NCI-H345 (cell line): ENCODE measurements around the gene CPPED1.

Experiments
- DNase-seq: peaks from one replicate; lab custom pipeline; 2025; lab: John Stamatoyannopoulos, UW

CPPED1 gene

GRCh38 chr16:12649356-12649755, 154.3 kb downstream of the CPPED1 start:
- DNase-seq: no peak

GRCh38 chr16:12646490-12647274, 157.0 kb downstream of the CPPED1 start:
- DNase-seq: no peak

GRCh38 chr16:12646098-12646489, 157.6 kb downstream of the CPPED1 start:
- no peak for DNase-seq

GRCh38 chr16:12643034-12643455, 160.6 kb downstream of the CPPED1 start:
- no peak for DNase-seq

GRCh38 chr16:12639044-12639443, 164.6 kb downstream of the CPPED1 start:
- no peak for DNase-seq

GRCh38 chr16:12637002-12637401, 166.7 kb downstream of the CPPED1 start:
- no peak for DNase-seq

GRCh38 chr16:12629271-12629670, 174.4 kb downstream of the CPPED1 start:
- no peak for DNase-seq

- DNase-seq: no peak
These were observed 175.2 kb downstream of the CPPED1 start for GRCh38 chr16:12628536-12628935.

GRCh38 chr16:12627394-12627793, 176.3 kb downstream of the CPPED1 start:
- DNase-seq: no peak

GRCh38 chr16:12626411-12626810, 177.3 kb downstream of the CPPED1 start:
- no peak for DNase-seq

GRCh38 chr16:12625716-12626115, 178.0 kb downstream of the CPPED1 start:
- DNase-seq: no peak

GRCh38 chr16:12625068-12625467, 178.6 kb downstream of the CPPED1 start:
- DNase-seq: no peak

GRCh38 chr16:12620150-12620549, 183.5 kb downstream of the CPPED1 start:
- no peak for DNase-seq

- DNase-seq: no peak
These were observed 185.2 kb downstream of the CPPED1 start for GRCh38 chr16:12618515-12618914.

- peak; percentile 4 for DNase-seq
These were observed 186.3 kb downstream of the CPPED1 start for GRCh38 chr16:12617401-12617819.

GRCh38 chr16:12614662-12615278, 188.9 kb downstream of the CPPED1 start:
- no peak for DNase-seq

- DNase-seq: no peak
These were observed 189.6 kb downstream of the CPPED1 start for GRCh38 chr16:12613992-12614661.

GRCh38 chr16:12613131-12613991, 190.3 kb downstream of the CPPED1 start:
- DNase-seq: no peak

GRCh38 chr16:12612598-12613101, 191.0 kb downstream of the CPPED1 start:
- no peak for DNase-seq

- no peak for DNase-seq
These were observed 191.6 kb downstream of the CPPED1 start for GRCh38 chr16:12611916-12612597.

GRCh38 chr16:12611006-12611477, 192.6 kb downstream of the CPPED1 start:
- no peak for DNase-seq
